NT2/D1 (cell line): ENCODE data around the gene LLGL2.

Experiments used
- SUZ12 ChIP-seq: IDR thresholded peaks from 2 replicates; pipeline ENCODE4 v1.6.1; 2011; ENCODE audit not compliant: insufficient read length, insufficient read depth; ENCODE audit errors: extremely low read depth
- YY1 ChIP-seq: IDR thresholded peaks from 2 replicates; pipeline ENCODE4 v1.6.1; 2011; ENCODE audit not compliant: insufficient read length, insufficient read depth
- ZNF274 ChIP-seq: IDR thresholded peaks from 2 replicates; pipeline ENCODE4 v1.6.1; 2011; ENCODE audit warnings: mild to moderate bottlenecking, low read depth, low read length

DNA sequence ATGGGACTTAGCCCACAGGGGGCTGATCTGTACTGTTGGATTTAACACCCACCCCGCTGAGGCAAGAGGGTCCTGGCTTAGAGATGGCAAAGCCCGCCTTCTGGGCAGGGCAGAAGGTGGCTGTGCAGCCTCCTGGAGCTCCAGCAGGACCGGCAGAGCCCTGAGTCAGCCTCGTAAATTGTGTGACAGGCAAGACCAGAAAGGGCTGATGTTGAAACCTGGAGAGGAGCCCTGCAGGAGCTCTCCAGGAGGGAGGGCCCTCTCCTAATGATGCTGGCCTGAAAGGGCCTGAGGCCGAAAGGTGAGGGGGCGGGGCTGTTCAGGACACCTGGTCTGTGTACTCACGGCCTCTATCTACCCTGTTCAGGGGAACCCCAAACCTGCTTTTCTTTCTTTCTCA is 39.6 kb downstream of the LLGL2 start:
- TF ChIP-seq ZNF274 (no peak), YY1 (no peak), SUZ12 (no peak)
